ENCODE measurements around the gene WASF2. TPM values are rescaled to one million over a fixed set of nuclear protein-coding genes. Genes with fewer than 3 reads are reported as not detected.
"Not testable (repeated sequence)": the region's sequence is repeated elsewhere in the genome, so short reads cannot be mapped to it uniquely, and the experiment has no call there.

The WASF2 gene
- total and polyA plus RNA-seq, 2 donors (not counting 1 experiment from before 2014, with no cell fraction given): 26.3 to 66.9 TPM

- no peak overlapping the region for H3K27ac ChIP-seq (ENCODE audit: insufficient read depth, low read length)
- no peaks in the 10 kb centered on the region for H3K27me3 ChIP-seq (ENCODE audit: control insufficient read depth, insufficient read depth, low read length)
- H3K79me2 ChIP-seq (ENCODE audit: control insufficient read depth, insufficient read depth, low read length): no peaks in the 10 kb centered on the region
- H3K4me2 ChIP-seq (ENCODE audit: extremely low read depth, insufficient read depth, low read length): no peak overlapping the region
- peaks cover 2% of the 10 kb centered on the region for H3K4me1 ChIP-seq (ENCODE audit: control insufficient read depth, extremely low read depth, insufficient read depth, low read length)
- DNase-seq (ENCODE audit: low read depth in 2 of 2): no peak
- TF ChIP-seq CTCF (conservative IDR thresholded peaks at IDR 0.05 in 1 of 2, IDR thresholded peaks at IDR 0.05 in 1 of 2; ENCODE audit: low read depth in 1 of 2, low read length in 2 of 2) (no peak), EZH2 (IDR thresholded peaks at IDR 0.05; ENCODE audit: low read length, missing control alignments) (no peak)
- H3K9me3 ChIP-seq (ENCODE audit: control insufficient read depth, insufficient read depth, low read depth, low read length): no peaks in the 10 kb centered on the region
- H3K36me3 ChIP-seq (ENCODE audit: control insufficient read depth, insufficient read depth, low read length): peaks cover 19% of the 10 kb centered on the region
- no peaks in the 10 kb centered on the region for H4K20me1 ChIP-seq (ENCODE audit: control insufficient read depth, extremely low read depth, insufficient read depth, low read length)
- no peak overlapping the region for H2AFZ ChIP-seq (ENCODE audit: low read length)
- H3K4me3 ChIP-seq (replicated peaks in 1 of 4; ENCODE audit: control extremely low read depth in 1 of 4, insufficient read depth in 1 of 4, low read depth in 3 of 4, low read length in 4 of 4): no peak overlapping the region
- no peak overlapping the region for H3K9ac ChIP-seq (ENCODE audit: insufficient read depth, low read length)
These were observed 79.3 kb downstream of the WASF2 start for GRCh38 chr1:27410709-27411108.

- Histone ChIP-seq H2AFZ (ENCODE audit: low read length) (no peak overlapping the region), H3K36me3 (ENCODE audit: control insufficient read depth, insufficient read depth, low read length) (peaks cover 19% of the 10 kb centered on the region), H3K9ac (ENCODE audit: insufficient read depth, low read length) (no peak overlapping the region), H3K4me2 (ENCODE audit: extremely low read depth, insufficient read depth, low read length) (no peak overlapping the region), H3K4me3 (replicated peaks in 1 of 4; ENCODE audit: control extremely low read depth in 1 of 4, insufficient read depth in 1 of 4, low read depth in 3 of 4, low read length in 4 of 4) (no peak overlapping the region), H3K79me2 (ENCODE audit: control insufficient read depth, insufficient read depth, low read length) (no peaks in the 10 kb centered on the region), H3K4me1 (ENCODE audit: control insufficient read depth, extremely low read depth, insufficient read depth, low read length) (peaks cover 13% of the 10 kb centered on the region), H3K9me3 (ENCODE audit: control insufficient read depth, insufficient read depth, low read depth, low read length) (no peaks in the 10 kb centered on the region), H3K27me3 (ENCODE audit: control insufficient read depth, insufficient read depth, low read length) (no peaks in the 10 kb centered on the region), H4K20me1 (ENCODE audit: control insufficient read depth, extremely low read depth, insufficient read depth, low read length) (no peaks in the 10 kb centered on the region), H3K27ac (ENCODE audit: insufficient read depth, low read length) (no peak overlapping the region)
- no peak for TF ChIP-seq EZH2 (IDR thresholded peaks at IDR 0.05; ENCODE audit: low read length, missing control alignments)
- TF ChIP-seq CTCF (conservative IDR thresholded peaks at IDR 0.05 in 1 of 2, IDR thresholded peaks at IDR 0.05 in 1 of 2; ENCODE audit: low read depth in 1 of 2, low read length in 2 of 2): no peak
- DNase-seq (ENCODE audit: low read depth in 2 of 2): no peak
These were observed 80.3 kb downstream of the WASF2 start for GRCh38 chr1:27409669-27410068.

DNA sequence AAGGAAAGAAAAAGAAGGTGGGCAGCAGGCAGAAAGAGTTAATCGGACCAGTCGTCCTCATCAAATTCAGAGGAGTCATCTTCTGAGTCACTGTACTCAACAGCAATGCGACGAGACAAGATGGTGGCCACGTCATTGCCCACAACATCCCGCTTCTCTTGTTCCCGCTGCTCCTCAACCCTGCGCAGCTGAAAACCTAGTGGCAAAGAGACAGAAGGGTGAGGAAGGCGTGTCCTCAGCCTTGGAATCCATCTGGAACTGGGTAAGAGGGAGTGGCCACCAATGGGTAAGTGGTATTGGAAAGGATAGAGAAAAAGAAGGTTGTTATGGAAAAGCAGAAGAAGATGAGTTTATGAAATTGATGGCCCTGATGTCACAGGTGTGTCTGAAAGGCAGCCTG is 81.8 kb downstream of the WASF2 start:
- no peaks in the 10 kb centered on the region for H3K79me2 ChIP-seq (ENCODE audit: control insufficient read depth, insufficient read depth, low read length)
- no peaks in the 10 kb centered on the region for H3K27me3 ChIP-seq (ENCODE audit: control insufficient read depth, insufficient read depth, low read length)
- TF ChIP-seq EZH2 (IDR thresholded peaks at IDR 0.05; ENCODE audit: low read length, missing control alignments) (no peak), CTCF (conservative IDR thresholded peaks at IDR 0.05 in 1 of 2, IDR thresholded peaks at IDR 0.05 in 1 of 2; ENCODE audit: low read depth in 1 of 2, low read length in 2 of 2) (no peak)
- H3K36me3 ChIP-seq (ENCODE audit: control insufficient read depth, insufficient read depth, low read length): peaks cover 12% of the 10 kb centered on the region
- no peak overlapping the region for H2AFZ ChIP-seq (ENCODE audit: low read length)
- no peak overlapping the region for H3K4me2 ChIP-seq (ENCODE audit: extremely low read depth, insufficient read depth, low read length)
- no peaks in the 10 kb centered on the region for H4K20me1 ChIP-seq (ENCODE audit: control insufficient read depth, extremely low read depth, insufficient read depth, low read length)
- H3K4me1 ChIP-seq (ENCODE audit: control insufficient read depth, extremely low read depth, insufficient read depth, low read length): peaks cover 21% of the 10 kb centered on the region
- no peaks in the 10 kb centered on the region for H3K9me3 ChIP-seq (ENCODE audit: control insufficient read depth, insufficient read depth, low read depth, low read length)
- H3K27ac ChIP-seq (ENCODE audit: insufficient read depth, low read length): no peak overlapping the region
- no peak overlapping the region for H3K9ac ChIP-seq (ENCODE audit: insufficient read depth, low read length)
- peak in 1 of 2 donors; percentile 78 for DNase-seq (ENCODE audit: low read depth in 2 of 2)
- H3K4me3 ChIP-seq (replicated peaks in 1 of 4; ENCODE audit: control extremely low read depth in 1 of 4, insufficient read depth in 1 of 4, low read depth in 3 of 4, low read length in 4 of 4): no peak overlapping the region

DNA sequence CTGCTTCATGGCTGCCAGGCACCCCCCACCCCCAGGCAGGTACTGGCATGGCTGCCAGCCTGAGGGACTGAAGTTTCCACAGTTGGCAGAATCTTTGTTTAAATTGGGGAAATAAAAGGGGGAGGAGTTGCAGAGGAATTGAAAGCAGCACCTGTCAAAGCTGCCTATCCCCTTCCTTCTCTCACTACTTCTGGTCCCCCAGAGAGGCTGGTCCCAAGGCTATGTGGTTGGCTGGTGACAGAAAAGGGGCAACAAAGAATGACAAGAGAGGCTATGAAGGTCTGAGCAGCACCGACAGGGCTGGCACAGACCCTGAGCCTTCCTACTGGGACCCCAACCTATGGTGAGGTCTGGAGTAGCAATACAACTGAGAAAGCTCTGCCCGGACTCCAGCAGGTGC is 83.2 kb downstream of the WASF2 start:
- H3K27ac ChIP-seq (ENCODE audit: insufficient read depth, low read length); H3K4me2 ChIP-seq (ENCODE audit: extremely low read depth, insufficient read depth, low read length): not testable (repeated sequence)
- H3K4me1 ChIP-seq (ENCODE audit: control insufficient read depth, extremely low read depth, insufficient read depth, low read length): peaks cover 31% of the 10 kb centered on the region

More for the DNA sequence above, 83.2 kb downstream of the WASF2 start:
- H3K36me3 ChIP-seq (ENCODE audit: control insufficient read depth, insufficient read depth, low read length): peaks cover 12% of the 10 kb centered on the region
- not testable (repeated sequence) for H3K9ac ChIP-seq (ENCODE audit: insufficient read depth, low read length); DNase-seq (ENCODE audit: low read depth in 2 of 2); H3K9me3 ChIP-seq (ENCODE audit: control insufficient read depth, insufficient read depth, low read depth, low read length); H3K4me3 ChIP-seq (replicated peaks in 1 of 4; ENCODE audit: control extremely low read depth in 1 of 4, insufficient read depth in 1 of 4, low read depth in 3 of 4, low read length in 4 of 4); H4K20me1 ChIP-seq (ENCODE audit: control insufficient read depth, extremely low read depth, insufficient read depth, low read length); H3K79me2 ChIP-seq (ENCODE audit: control insufficient read depth, insufficient read depth, low read length); H3K27me3 ChIP-seq (ENCODE audit: control insufficient read depth, insufficient read depth, low read length); H2AFZ ChIP-seq (ENCODE audit: low read length)
